Stimulated activated CD4-positive, alpha-beta T cell treated with anti-CD3 and anti-CD28 coated beads, Interleukin-12 subunit alpha, Interleukin-12 subunit beta, amount 100 ng/mL, for 24 hours (primary cell): Measurements from ENCODE around the gene ADAMTS9.
A peak's percentile ranks its signal among the peaks of the same experiment; 100 is the strongest.
"Not testable (repeated sequence)": the region's sequence is repeated elsewhere in the genome, so short reads cannot be mapped to it uniquely, and the experiment has no call there.

Source experiments
- DNase-seq, 2 experiments: peaks; one replicate each; pipeline ENCODE4 v3.0.0-alpha.2; 2020; ENCODE audit warnings: low read depth in 2 of 2

Gene ADAMTS9

GRCh38 chr3:64546856-64547255, 140.9 kb downstream of the ADAMTS9 start:
- DNase-seq: no peak

GRCh38 chr3:64545239-64545638, 142.6 kb downstream of the ADAMTS9 start:
- DNase-seq: not testable (repeated sequence)

GRCh38 chr3:64541803-64542202, 146.0 kb downstream of the ADAMTS9 start:
- no peak for DNase-seq

GRCh38 chr3:64539451-64540196, 148.2 kb downstream of the ADAMTS9 start:
- DNase-seq: no peak

GRCh38 chr3:64536166-64536565, 151.6 kb downstream of the ADAMTS9 start:
- DNase-seq: no peak

- DNase-seq: peak; percentile 9 to 38
Measured at GRCh38 chr3:64533617-64534317, 154.0 kb downstream of the ADAMTS9 start.

GRCh38 chr3:64530434-64531049, 157.3 kb downstream of the ADAMTS9 start:
- peak in 1 of 2 experiments; percentile 19 for DNase-seq

- no peak for DNase-seq
Measured at GRCh38 chr3:64523324-64523723, 164.5 kb downstream of the ADAMTS9 start.

- no peak for DNase-seq
Measured at GRCh38 chr3:64520334-64520733, 167.5 kb downstream of the ADAMTS9 start.

GRCh38 chr3:64518950-64519349, 168.8 kb downstream of the ADAMTS9 start:
- no peak for DNase-seq

- no peak for DNase-seq
Measured at GRCh38 chr3:64518496-64518895, 169.3 kb downstream of the ADAMTS9 start.

GRCh38 chr3:64514889-64515288, 172.9 kb downstream of the ADAMTS9 start:
- DNase-seq: no peak

GRCh38 chr3:64509206-64509605, 178.6 kb downstream of the ADAMTS9 start:
- no peak for DNase-seq

- DNase-seq: no peak
Measured at GRCh38 chr3:64508140-64508539, 179.7 kb downstream of the ADAMTS9 start.

GRCh38 chr3:64506255-64506654, 181.5 kb downstream of the ADAMTS9 start:
- no peak for DNase-seq

GRCh38 chr3:64505419-64505818, 182.4 kb downstream of the ADAMTS9 start:
- DNase-seq: no peak

GRCh38 chr3:64502284-64502683, 185.5 kb downstream of the ADAMTS9 start:
- DNase-seq: no peak

- no peak for DNase-seq
Measured at GRCh38 chr3:64501298-64501906, 186.4 kb downstream of the ADAMTS9 start.

- no peak for DNase-seq
Measured at GRCh38 chr3:64496786-64497490, 190.9 kb downstream of the ADAMTS9 start.

GRCh38 chr3:64495781-64496334, 191.9 kb downstream of the ADAMTS9 start:
- no peak for DNase-seq

- DNase-seq: no peak
Measured at GRCh38 chr3:64495121-64495780, 192.5 kb downstream of the ADAMTS9 start.
